Hematopoietic multipotent progenitor cell treated with erythropoietin and hydrocortisone succinate and interleukin-3 and kit ligand, for 8 days (in vitro differentiated cells): ENCODE results near the gene RBM26.
"Not testable (repeated sequence)": the region's sequence is repeated elsewhere in the genome, so short reads cannot be mapped to it uniquely, and the experiment has no call there.

Source experiments
- DNase-seq: peaks from one replicate; pipeline ENCODE4 v3.0.0-alpha.2; 2015

Gene RBM26

DNA sequence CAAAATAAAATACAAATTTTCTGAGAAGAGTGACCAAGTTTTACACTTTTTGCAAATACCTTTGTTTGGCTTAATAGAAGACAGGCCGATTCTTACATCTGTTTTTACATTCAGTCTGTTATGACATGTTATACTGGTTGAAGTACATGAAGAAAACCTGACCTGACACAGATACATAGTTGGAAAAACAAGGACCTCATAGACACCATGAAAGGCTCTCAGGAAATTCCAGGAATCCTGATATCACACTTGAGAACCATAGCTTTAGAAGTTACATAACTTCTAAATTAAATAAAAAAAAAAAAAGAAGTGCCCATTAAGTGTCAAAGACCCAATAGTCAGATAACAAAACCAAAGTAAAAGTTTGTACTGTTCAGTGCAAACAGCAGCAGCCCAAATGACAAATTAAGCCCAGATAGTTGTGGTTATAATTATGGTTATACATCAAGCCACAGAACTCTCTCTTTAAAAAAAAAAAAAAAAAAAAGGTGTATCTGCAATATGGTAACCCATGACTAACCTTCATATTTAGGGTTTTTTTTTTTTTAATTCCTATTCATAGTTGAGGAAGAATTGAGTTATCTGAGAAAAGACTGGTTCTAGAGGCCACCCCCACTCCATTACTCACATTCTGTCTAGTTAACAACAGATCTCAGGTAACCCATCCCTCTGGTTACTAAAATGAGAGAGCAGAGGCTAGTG is 19.8 kb downstream of the RBM26 start:
- DNase-seq = no peak

GRCh38 chr13:79385694-79386093 is 20.4 kb downstream of the RBM26 start:
- no peak for DNase-seq

DNA sequence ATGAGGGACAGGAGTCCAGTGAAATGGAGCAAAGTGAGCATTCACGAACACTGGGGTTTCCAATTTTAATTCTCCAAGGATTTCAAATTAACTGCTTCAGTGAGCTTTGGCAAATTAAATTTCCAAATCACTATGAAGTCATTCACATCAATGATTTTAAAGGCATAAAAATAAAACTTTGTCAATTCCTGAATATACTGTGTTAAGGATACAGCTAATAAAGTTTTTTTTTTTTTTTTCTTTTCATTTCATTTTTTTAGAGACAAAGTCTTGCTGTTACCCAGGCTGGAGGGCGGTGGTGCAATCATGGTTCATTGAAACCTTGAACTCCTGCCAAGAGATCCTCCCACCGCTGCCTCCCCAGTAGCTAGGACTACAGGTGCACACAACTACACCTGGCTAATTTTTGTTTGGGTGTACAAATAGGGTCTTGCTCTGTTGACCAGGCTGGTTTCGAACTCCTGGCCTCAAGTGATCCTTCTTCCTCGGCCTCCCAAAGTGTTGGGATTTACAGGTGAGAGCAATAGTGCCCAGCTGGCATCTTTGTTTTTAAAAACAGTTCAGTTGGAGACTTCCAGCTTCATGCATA is 21.9 kb downstream of the RBM26 start:
- DNase-seq = no peak

GRCh38 chr13:79382545-79383275 is 23.3 kb downstream of the RBM26 start:
- DNase-seq = no peak

GRCh38 chr13:79380997-79381396 is 25.1 kb downstream of the RBM26 start:
- no peak for DNase-seq

DNA sequence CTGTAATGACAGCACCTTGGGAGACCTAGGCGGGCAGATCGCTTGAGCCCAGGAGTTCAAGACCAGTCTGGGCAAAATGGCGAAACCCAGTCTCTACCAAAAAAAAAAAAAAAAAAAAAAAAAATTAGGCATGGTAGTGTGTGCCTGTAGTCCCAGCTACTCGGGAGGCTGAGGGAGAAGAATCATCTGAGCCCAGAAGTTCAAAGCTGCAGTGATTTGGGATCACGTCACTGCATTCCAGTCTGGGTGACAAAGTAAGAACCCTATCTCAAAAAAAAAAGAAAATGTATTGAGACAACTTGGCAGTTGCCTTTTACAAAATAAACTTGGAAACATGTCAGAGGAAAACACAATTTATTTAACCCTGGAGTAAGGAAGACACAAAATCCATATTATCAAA is 26.8 kb downstream of the RBM26 start:
- DNase-seq = no peak

DNA sequence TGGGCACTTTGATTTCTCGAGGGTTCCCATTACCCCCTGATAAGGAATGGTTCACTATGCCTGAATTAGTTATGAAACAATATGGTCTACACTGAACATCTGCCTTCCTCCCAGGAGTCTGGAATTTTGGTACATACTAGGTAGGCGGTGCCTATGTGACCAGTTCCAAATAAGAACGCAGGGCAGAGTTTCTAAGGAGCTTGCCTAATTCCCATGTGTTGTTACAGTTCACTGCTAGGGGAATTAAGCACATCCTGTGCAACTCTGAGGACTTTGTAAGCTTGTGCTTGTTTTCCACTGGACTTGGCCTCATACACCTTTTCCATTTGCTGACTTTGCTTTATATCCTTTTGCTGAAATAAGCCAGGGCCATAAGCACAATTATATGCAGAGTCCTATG is 29.2 kb downstream of the RBM26 start:
- DNase-seq = no peak

DNA sequence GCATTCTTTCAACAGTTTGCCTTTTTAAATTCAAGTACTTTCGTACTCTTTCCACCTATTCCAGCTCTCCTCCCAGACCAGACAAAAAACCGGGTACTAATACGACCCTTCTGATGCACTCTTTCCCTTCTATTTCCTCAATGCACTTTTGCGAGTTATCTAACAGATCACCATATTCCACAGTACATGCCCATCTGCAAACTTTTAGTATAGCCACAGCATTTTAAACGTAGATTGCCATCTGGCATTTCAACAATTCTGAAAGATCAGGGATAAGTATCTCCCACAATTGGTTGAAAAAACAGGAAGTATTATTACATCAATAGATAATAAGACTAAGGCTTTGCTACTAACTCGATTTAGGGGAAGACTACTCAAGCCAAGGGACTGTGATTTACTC is 31.5 kb downstream of the RBM26 start:
- DNase-seq = no peak

- no peak for DNase-seq
Observed at GRCh38 chr13:79373916-79374315, 32.1 kb downstream of the RBM26 start.

GRCh38 chr13:79369226-79369625 is 36.8 kb downstream of the RBM26 start:
- DNase-seq = no peak

DNA sequence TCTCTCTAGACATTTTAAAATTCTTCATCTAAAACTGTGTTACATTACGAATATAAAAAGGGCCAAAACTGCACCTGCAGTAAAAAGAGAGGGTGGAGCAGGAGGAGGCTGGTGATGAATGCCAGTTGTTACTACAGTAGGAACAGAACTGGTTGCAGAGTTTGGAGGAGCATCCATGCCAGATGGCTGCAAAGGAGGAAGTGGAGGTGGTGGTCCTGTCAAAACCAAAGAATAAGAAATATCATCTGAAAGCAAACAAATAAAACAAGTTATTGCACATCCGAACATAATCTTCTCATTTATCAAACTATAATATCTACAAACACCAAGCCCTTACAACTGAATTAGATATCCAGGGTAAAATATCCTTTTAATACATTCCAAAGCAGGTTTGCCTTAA is 40.1 kb downstream of the RBM26 start:
- DNase-seq = no peak

DNA sequence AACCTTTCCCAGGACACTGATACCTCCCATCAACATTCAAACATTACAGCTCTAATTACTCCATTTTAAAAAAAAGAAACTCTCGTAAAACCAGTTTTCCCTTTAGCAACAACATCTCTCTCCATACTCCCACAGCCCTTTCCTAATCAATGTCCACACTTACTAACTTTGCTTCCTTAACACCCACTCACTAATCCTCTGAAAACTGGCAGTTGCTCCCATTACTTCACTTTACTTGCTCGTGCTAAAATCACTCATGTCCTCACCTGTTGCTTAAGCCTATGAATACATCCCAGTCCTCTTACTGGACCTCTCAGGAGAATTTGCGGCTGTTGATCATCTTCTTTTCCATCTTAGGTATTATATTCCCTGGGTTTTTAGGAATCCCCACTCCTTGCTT is 44.8 kb downstream of the RBM26 start:
- DNase-seq = no peak

DNA sequence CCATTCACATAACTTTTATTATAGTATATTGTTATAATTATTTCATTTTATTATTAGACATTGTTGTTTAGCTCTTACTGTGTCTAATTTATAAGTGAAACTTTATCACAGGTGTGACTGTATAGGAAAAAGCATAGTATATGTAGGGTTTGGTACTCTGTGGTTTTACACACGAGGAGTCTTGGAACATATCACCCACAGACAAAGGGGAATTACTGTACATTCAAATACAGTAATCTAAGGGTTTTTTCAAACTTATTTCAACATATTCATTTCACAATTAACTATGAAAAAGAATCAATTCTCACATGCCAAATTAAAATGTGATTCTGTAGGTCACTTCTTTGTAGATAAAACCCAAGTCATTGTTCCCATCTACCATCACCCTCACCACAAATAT is 46.0 kb downstream of the RBM26 start:
- no peak for DNase-seq

- no peak for DNase-seq
Observed at GRCh38 chr13:79359064-79359463, 47.0 kb downstream of the RBM26 start.

DNA sequence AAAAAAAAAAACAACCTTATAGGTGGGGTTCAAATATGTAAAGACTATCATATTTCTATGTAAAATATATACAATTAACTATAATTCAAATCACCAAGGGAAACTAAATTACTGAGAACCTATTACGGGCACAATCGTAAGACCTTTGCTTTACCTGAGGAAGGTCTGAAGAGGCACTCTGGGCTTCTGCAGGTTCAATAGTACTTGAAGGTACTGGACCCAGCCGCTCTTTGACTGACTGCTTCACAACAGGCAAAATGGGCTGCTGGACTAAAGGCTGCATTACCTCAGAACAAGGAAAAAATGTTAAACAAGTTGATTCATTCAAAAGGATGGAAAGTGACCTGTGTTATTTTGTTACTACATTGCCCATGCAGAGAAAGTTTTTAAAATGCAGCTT is 51.8 kb downstream of the RBM26 start:
- DNase-seq = no peak

DNA sequence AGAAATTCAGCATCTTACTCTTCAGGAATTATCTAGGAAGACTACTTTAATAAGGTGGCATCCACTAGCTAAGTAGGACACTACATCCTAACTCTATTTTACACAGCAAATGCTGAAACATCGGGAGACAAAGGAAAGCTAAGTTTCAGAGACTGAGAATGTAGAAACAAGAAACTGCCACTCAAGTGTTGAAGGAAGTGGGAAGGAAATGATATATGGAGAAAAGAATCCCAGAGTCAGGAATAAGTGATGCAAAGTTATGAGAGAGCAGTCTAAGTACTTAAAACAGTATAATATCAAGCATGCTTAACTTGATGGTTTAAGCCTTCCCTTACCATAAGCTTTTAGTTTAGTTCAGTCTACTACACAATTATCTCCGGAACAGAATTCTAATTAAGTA is 52.4 kb downstream of the RBM26 start:
- no peak for DNase-seq

DNA sequence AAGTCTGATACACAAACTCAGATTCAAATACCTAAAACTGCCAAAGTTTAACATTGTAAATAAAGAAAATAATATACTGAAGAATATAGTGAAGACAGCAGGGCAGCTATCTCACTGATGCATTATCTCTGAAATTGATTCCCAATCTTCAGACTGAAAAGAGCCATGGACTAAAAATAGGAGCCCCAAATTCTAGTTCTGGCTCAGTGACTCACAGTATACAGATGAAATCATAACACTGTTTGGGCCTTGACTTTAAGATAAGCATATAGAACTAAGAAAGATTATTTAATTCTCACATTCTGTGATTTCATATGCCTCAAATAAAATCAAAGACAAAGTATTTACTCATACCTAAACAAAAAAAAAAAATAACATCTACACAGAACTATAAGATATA is 53.9 kb downstream of the RBM26 start:
- no peak for DNase-seq

- DNase-seq = not testable (repeated sequence)
Observed at GRCh38 chr13:79349608-79350007, 56.4 kb downstream of the RBM26 start.

- no peak for DNase-seq
Observed at GRCh38 chr13:79349011-79349410, 57.0 kb downstream of the RBM26 start.

DNA sequence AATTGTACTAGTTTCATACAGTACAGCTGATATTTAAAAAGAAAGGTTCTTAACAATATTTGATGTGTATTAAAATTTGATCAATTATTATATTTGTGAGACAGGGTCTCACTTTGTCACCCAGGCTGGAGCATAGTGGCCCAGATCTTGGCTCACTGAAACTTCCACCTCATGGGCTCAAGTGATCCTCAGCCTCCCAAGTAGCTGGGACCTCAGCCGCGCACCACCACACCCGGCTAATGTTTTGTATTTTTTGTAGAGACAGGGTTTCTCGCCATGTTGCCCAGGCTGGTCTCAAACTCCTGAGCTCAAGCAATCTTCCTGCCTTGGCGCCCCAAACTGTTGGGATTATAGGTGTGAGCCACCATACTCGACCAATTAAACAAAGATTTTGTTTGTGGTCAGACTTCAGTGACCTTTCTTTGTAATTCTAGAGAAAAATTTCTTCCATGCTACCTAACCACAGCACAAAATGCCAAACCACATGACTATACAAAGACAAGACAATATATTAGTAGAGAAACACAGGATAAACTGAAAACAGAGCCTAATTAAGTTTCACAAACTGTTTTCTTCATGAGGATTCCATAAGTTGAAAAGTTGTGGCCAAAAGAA is 59.6 kb downstream of the RBM26 start:
- no peak for DNase-seq

GRCh38 chr13:79341202-79341601 is 64.9 kb downstream of the RBM26 start:
- no peak for DNase-seq

GRCh38 chr13:79340490-79340889 is 65.6 kb downstream of the RBM26 start:
- DNase-seq = no peak

DNA sequence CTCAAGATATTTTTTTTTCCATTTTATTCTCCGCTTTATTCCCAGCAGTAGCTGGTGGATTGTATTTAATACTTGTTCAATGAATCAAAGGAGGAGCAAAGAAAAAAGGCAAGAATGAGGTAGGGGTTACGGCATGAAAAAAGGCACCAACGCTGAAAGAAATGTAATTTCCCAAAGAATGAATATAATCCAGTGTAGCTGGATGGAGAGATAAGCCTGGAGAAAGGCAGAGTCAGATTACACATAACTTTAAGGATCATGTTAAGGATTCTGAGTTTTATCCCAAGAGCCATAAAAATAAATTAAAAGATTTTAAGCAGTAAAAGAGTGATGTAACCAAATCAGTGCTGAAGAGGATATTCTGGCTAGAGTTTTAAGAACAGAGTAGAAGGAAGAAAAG is 67.7 kb downstream of the RBM26 start:
- DNase-seq = no peak

DNA sequence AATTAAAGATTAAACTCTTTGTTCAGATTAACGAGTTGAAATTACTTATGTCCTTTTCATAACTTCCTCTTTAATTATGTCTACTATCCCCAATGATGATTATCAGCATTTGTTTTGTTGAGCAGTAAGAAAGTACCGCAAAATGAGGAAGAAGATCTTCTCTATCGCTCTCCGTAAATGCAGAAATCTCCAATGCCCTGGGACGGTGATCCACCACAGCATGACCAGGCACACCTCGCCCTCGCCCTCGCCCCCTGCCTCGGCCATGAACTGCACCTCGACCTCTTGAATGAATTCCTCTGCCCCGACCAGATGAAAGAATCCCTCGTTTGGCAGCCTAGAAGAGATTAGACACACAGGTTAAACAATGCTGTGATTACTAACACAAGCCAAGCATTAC is 69.1 kb downstream of the RBM26 start:
- DNase-seq = peak; percentile 26
